GM18951 (cell line): ENCODE measurements around the gene PDLIM5.
"Not testable (repeated sequence)": the region's sequence is repeated elsewhere in the genome, so short reads cannot be mapped to it uniquely, and the experiment has no call there.

Experiments
- POLR2A ChIP-seq: IDR thresholded peaks from 4 replicates; pipeline ENCODE4 v1.6.1; 2011; ENCODE audit warnings: mild to moderate bottlenecking; ENCODE audit not compliant: insufficient read length, insufficient read depth; ENCODE audit errors: extremely low read depth
- in situ Hi-C: fragments of 300-500 bp; cut with MboI; formaldehyde crosslinking; loops from one replicate; pipeline ENCODE4 v1.12.0; 2022; ENCODE audit warnings: low sequenced_read_pairs, mixed read lengths, inconsistent platforms; ENCODE audit not compliant: unreplicated experiment

The PDLIM5 gene

DNA sequence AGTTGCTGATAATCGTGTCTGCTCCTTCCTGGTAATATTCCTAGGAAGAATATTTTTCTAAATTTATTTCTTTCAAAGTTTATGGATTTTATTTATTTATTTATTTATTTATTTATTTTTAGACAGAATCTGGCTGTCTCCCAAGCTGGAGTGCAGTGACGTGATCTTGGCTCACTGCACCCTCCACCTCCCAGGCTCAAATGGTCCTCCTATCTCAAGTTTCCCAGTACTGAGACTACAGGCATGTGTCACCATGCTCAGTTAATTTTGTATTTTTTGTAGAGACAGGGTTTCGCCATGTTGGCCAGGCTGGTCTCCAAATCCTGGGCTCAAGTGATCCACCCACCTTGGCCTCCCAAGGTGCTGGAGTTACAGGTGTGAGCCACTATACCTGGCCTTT lies 48.9 kb downstream of the PDLIM5 start:
- in situ Hi-C loops, result no loop called here
- no peak for TF ChIP-seq POLR2A

DNA sequence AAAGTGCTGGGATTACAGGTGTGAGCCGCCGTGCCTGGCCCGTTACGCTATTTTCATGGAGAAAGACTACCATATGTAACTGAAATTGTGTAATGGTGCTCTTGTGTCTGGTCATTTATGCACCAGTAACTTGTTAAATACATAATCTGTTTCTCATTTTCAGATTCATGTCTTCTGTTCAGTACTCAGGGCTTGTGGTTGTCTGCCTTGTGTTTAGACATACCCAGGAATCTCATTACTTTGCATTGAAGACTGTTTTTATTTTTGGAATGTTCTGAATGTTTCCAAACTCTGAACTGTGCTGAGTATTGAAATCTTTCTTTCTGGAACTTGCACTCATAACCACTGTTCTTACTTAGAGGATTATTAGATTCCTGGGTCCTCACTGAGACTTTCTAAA lies 52.8 kb downstream of the PDLIM5 start:
- TF ChIP-seq POLR2A, result no peak
- in situ Hi-C loops, result no loop called here

DNA sequence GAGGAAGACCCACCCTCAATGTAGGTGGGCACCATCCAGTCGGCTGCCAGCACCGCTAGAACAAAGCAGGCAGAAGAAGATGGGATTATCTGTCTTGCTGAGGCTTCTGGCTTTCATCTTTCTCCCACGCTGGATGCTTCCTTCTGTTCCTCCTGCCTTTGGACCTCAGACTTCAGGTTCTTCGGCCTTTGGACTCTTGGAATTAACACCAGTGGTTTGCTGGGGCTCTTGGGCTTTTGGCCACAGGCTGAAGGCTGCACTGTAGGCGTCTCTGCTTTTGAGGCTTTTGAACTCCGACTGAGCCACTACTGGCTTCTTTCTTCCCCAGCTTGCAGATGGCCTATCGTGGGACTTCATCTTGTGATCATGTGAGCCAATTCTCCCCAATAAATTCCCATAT lies 55.1 kb downstream of the PDLIM5 start:
- in situ Hi-C loops, result no loop called here
- TF ChIP-seq POLR2A, result no peak

DNA sequence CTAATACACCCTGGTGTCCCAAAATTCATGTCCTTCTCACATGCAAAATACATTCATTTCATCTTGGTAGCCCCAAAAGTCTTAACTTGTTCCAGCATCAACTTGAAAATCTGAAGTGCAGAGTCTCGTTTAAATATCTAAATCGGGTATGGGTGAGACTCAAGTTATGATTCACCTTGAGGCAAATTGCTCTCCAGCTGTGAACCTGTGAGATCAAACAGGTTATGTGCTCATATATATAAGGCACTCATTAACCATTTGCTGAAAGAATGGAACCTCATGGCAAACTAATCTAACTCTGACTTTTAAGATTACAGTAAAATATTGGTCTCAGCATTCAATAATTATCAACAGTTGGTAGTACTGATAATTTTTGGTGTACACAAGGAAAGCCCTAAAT lies 55.5 kb downstream of the PDLIM5 start:
- no peak for TF ChIP-seq POLR2A
- in situ Hi-C loops, result no loop called here

DNA sequence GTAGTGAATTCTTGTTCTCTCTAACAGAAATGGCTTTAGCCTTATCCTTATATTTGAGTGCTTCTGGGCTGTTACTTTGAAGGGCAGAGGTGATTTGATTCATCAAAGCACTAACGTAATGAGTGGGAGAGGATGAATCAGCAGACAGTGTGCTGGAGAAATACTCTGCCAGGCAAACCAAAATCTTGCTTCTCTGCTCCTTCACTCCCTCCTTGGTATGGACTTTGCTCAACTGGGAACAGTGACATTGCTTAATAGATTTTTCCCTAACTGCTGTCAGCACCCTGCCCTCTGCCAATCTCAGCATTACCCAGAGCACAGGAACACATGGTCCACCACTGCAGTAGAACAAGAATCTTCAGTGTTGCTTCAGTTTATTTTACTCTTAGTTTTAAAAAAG lies 56.0 kb downstream of the PDLIM5 start:
- TF ChIP-seq POLR2A, result no peak
- in situ Hi-C loops, result no loop called here

DNA sequence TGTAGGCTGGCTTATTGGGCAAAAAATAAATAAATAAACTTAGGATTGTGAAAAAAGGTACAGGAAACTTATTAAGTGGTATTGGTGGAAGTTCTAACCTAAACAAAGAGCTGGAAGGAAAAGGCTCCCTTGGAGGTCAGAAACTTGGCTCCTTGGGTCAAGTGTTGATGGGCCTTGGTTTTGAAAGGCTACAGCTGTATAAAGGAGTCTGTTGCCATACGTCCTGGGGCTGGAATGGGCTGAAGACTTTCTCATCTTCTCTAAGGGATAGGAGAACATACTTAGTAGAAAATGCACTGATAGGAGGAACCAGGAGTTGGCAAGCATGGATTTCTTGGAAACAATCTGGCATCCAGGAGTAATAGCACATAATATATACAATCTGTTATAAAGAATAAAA lies 56.6 kb downstream of the PDLIM5 start:
- TF ChIP-seq POLR2A, result no peak
- in situ Hi-C loops, result no loop called here

DNA sequence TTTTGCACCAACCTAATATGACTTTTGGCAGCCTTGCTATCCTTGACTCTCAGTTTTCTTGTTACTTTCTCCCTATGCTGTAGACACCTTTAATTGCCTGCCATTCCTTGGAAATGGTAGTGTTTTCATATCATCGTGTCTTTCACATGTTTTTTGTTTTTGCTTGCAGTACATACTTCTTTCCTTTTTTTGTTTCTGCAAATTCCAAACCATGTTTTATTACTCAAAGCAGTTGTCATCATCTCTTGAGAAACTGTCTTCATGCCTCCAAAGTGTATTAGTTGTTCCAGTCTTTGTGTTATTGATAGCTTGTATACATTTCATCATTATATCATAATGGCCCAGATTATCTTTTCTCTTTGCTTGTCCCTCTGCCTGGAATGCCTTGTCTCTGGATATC lies 57.1 kb downstream of the PDLIM5 start:
- no peak for TF ChIP-seq POLR2A
- in situ Hi-C loops, result no loop called here

DNA sequence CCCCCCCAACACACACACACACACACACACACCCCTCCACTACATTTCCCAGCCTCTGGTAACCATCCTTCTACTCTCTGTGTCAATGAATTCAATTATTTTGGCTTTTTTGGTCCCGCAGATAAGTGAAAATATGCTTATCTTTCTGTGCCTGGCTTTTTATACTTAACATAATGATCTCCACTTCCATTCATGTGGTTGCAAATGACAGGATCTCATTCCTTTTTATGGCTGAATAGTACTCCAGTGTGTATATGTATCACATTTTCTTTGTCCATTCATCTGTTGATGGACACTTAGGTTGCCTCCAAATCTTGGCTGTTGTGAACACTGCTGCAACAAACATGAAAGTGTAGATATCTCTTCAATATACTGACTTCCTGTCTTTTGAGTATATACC lies 59.8 kb downstream of the PDLIM5 start:
- in situ Hi-C loops, result no loop called here
- no peak for TF ChIP-seq POLR2A

DNA sequence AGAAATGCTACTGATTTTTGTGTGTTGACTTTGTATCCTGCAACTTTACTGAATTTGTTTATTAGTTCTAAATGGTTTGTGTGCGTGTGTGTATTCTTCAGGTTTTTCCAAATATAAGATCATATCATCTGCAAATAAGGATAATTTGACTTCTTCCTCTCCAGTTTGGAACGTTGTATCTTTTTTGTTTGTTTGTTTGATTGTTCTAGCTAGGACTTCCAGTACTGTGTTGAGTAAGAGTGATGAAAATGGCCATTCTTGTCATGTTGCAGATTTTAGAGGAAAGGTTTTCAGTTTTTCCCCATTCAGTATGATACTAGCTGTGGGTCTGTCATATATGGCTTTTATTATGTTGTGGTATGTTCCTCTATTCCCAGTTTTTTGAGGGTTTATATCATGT lies 61.8 kb downstream of the PDLIM5 start:
- in situ Hi-C loops, result not testable (repeated sequence)

DNA sequence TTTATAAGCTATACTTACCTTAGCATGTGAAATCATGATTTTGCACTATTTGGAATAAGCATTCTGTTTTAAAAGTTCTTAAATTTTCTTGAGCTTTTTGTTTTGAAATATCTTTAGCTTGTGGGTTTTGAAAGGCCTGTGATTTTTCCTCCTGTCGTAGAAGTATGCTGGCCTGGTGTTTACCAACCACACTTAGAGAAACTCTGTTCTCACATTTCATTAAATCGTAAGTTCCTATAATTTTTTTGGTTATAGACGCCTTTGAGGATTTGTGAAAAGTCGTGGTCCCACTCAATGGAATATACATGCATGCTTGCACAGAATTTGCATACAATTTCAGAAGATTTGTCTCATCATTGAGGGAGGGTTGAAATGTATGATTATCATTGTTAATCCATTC lies 63.6 kb downstream of the PDLIM5 start:
- in situ Hi-C loops, result no loop called here
- no peak for TF ChIP-seq POLR2A

DNA sequence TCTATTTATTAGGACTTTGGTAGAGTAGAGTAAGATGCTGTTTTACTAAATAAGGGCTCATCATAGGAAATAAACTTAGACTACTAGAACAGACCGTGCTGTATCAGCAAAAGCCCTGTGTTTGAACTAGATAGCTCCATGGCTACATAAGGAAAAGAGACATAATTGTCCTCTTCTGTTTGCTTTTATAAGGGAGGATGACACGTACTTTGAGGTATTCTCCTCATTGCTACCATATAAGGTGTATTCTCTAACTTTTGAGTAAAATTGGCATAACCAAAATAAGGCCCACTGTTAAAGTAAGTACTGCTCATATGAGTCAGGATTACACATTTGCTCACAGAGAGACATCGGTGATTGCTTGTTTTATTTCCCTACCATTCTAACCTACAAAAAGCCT lies 64.3 kb downstream of the PDLIM5 start:
- TF ChIP-seq POLR2A, result no peak
- in situ Hi-C loops, result no loop called here

DNA sequence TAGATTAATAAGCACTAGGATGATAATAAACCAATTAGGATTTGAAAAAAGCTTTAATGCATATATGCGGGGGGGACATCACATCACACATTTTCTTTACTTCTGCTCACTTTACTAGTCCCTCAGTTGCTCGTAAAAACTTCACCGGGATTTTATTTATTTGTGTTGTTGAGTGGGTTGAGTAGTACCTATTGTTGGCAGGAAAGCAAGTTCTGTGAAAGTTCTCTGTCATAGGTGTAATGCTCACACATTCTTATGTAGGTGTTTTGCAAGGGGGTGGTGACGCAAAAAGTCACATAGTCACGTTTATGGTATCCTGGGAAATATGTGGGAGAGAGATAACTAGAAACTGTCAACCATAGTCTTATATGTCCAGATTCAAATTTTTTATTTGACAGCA lies 65.3 kb downstream of the PDLIM5 start:
- TF ChIP-seq POLR2A, result no peak
- in situ Hi-C loops, result no loop called here

DNA sequence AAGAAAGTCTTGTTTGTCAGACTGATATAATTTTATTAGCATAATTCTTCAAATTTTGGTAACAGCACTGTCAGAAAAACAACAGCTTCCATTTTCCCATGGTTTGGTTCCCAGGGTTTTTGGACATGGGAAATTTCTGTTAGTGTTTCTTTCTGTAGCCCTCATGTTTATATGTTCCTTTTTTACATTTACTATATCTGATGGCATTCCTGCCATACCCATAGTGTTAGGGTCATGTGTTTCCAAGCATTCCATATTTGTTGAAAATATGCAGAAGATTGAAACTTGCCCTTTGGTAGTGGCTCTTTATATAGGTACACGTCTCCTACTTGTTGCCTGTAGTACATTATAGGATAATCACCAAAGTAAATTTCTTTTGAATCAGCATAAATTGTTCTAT lies 65.8 kb downstream of the PDLIM5 start:
- in situ Hi-C loops, result no loop called here
- TF ChIP-seq POLR2A, result no peak

DNA sequence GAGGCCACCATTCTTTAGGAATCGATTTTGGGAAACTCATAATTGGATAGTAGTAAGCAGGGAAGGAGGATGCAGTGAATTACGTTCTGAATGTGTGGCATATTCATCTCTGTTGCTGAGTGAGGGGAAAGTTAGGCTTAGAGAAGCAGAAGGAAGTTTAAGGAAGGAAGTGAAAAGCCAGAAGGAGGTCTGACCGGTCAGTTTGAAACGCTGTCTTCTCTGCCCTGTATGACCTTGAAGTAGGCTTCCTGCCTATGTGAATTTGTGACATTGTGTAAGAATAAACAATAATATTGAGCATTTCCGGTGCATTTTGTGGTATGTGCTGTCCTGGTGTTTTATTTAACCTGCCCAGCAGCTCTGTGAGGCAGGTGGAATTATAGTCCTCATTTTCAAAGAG lies 67.3 kb downstream of the PDLIM5 start:
- TF ChIP-seq POLR2A, result no peak
- in situ Hi-C loops, result no loop called here

DNA sequence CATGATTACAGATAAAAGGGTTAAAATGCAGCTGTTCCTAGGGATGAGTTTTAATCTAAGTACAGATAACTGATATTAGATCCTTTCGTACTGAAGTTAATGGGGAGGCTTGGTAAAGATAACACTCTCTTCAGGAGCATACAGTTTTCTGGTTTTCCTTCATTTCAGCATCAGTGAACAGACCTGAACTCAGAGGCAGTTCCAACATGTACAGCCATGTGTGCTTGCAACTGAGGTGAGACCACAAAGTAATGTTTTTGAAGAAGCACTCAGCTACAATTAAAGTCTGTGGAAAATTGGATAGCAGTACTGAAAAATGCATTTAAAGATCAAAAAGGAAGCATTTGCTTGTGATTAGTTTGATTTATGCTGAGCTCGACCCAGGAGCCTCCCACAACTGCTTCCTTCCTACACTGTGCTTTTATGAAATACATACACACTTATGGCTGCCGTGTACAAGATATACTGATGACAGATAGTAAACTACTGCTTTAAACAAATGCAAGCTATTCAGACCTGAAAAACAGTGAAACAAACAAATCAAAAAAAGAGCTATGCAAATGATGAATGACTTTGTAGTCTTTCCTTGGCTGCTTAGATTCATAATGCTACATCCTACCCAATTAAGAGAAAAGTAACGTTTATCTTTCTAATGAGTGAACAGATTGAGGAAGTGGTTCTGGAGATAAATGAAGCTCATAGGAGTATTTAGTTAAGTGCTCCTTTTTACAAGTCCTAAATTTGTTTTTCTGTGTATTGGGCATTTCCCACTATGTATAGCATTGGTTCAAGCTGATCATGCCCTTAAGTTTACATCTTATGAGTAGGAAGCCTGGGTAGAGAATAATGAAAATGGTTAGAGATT lies 68.4 kb downstream of the PDLIM5 start:
- in situ Hi-C loops, result no loop called here
- TF ChIP-seq POLR2A, result no peak
